IPS-20b (cell line): ENCODE results near the gene HYDIN.

Experiments
- H3K27ac ChIP-seq: one replicate; pipeline ENCODE4 v1.5.1; 2013; ENCODE audit warnings: low read length
- H3K27me3 ChIP-seq: 2 replicates; pipeline ENCODE4 v1.6.1; 2013; ENCODE audit warnings: mild to moderate bottlenecking, low read length, inconsistent platforms; ENCODE audit not compliant: insufficient read depth
- H3K36me3 ChIP-seq: 2 replicates; pipeline ENCODE4 v1.6.1; 2013; ENCODE audit warnings: low read depth, mild to moderate bottlenecking, inconsistent platforms, low read length, moderate library complexity; ENCODE audit not compliant: insufficient read depth
- H3K4me1 ChIP-seq: 2 replicates; pipeline ENCODE4 v1.6.1; 2013; ENCODE audit warnings: mild to moderate bottlenecking, control low read depth, inconsistent platforms, low read length, moderate library complexity; ENCODE audit not compliant: insufficient read depth
- H3K4me3 ChIP-seq: 2 replicates; pipeline ENCODE4 v1.5.1; 2013; ENCODE audit warnings: mild to moderate bottlenecking, low read length, inconsistent platforms
- H3K9ac ChIP-seq: 2 replicates; pipeline ENCODE4 v1.6.1; 2013; ENCODE audit warnings: low read depth, mild to moderate bottlenecking, inconsistent platforms, low read length, moderate library complexity
- H3K9me3 ChIP-seq: 2 replicates; pipeline ENCODE4 v1.6.1; 2013; ENCODE audit warnings: mild to moderate bottlenecking, low read depth, low read length, inconsistent platforms; ENCODE audit not compliant: insufficient read depth

HYDIN gene

DNA sequence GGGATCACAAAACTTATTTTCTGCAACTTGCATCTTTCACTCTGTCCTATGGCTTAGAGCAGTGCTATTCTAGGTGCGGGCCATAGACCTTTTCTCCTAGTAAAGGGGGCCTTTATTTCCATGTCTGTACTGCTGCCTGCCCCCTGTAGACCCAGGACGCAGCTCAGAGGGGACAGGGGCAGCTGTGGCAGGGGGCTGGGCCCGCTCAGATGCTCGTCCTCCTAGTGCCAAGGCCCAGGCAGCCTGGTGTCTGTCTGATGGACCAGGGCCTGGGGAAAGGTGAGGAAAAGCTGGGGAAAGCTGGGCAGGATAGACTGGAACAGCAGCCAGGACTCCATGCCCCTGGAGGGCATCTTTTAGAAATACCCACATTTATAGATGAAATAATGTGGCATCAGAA, 455.1 kb downstream of the HYDIN start:
- no peaks in the 10 kb centered on the region for H3K4me1 ChIP-seq
- no peaks in the 10 kb centered on the region for H3K27me3 ChIP-seq
- no peak overlapping the region for H3K27ac ChIP-seq
- H3K36me3 ChIP-seq: peaks cover 64% of the 10 kb centered on the region
- H3K9me3 ChIP-seq: no peaks in the 10 kb centered on the region
- no peak overlapping the region for H3K9ac ChIP-seq
- H3K4me3 ChIP-seq: no peak overlapping the region

DNA sequence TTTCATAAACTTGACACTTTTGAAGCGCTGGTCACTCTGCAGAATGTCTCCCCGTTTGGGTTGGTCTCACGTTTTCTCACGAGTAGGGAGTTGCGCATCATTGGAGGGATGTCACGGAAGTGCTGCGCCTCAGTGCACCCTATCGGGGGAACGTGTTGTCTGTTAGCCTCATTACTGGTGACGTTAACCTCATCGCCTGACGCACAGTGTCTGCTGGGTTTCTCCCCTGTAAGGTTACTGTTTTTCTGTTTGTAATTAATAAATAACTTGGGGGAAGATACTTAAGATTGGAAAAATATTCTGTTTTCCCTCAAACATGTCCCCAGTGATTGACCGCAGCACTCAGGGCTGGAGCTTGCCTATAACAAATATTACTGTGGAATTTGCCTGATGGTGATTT, 456.3 kb downstream of the HYDIN start:
- H3K9me3 ChIP-seq: no peaks in the 10 kb centered on the region
- no peak overlapping the region for H3K4me3 ChIP-seq
- no peaks in the 10 kb centered on the region for H3K27me3 ChIP-seq
- H3K4me1 ChIP-seq: no peaks in the 10 kb centered on the region
- H3K27ac ChIP-seq: no peak overlapping the region
- peaks cover 63% of the 10 kb centered on the region for H3K36me3 ChIP-seq
- no peak overlapping the region for H3K9ac ChIP-seq

DNA sequence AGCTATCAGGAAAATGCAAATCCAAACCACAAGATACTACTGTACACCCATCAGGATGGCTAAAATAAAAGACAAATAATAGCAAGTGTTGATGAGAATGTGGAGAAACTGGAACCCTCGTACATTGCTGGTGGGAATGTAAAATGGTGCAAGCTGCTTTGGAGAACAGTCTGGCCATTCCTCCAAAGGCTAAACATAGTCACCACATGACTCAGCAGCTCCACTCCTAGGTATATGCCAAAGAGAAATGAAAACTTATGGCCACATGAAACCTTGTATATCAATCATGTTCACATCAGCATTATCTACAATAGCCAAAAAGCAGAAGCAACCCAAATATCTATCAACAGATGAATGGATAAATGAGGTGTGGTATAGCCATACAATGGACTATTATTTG, 458.0 kb downstream of the HYDIN start:
- Histone ChIP-seq H3K9ac (no peak overlapping the region), H3K27ac (no peak overlapping the region), H3K4me3 (no peak overlapping the region), H3K4me1 (no peaks in the 10 kb centered on the region), H3K36me3 (peaks cover 59% of the 10 kb centered on the region), H3K27me3 (no peaks in the 10 kb centered on the region), H3K9me3 (no peaks in the 10 kb centered on the region)

DNA sequence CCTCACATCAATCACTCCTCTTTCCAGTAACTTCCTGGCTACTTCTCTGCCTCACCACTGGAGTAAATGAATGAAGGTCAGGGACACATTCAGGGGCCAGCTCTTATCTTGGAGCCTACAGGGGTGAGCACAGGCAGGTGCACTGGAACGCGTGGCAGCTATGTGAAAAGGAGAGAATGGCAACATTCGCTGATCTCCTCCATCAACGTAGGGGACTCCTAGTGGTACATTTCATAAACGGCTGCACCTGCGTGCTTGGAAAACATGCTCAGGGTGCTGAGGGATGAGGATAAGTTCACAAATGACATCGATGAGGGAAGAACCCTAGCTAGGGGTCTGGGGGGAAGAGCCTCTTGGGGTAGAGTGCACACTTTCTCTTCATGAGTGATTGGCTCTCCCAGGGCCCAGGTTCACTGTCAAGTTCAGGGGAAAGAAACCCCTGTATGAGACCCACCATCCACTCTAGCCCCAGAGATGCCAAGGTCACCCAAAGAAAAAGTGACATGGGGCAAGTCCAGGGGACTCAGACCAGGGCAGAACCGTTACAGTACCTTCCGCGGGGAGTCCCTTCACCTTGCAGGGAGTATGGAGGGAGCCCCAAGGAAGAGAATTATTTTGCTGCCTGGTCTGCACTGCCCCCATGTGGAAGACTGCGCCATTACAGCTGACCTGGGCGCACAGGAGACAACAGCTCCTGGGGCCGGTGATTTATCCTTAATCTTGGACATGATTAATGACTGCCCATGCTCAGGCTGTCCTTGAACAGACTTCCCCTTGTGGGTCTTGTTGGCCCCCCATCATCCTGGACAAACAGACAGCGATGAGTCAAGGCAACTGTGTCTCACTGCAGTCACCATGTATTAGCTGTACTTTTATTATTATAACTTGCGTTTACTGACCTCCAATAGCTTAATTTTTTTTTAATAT, 459.6 kb downstream of the HYDIN start:
- H3K4me3 ChIP-seq: no peak overlapping the region
- no peak overlapping the region for H3K27ac ChIP-seq
- H3K4me1 ChIP-seq: no peaks in the 10 kb centered on the region
- no peaks in the 10 kb centered on the region for H3K9me3 ChIP-seq
- no peak overlapping the region for H3K9ac ChIP-seq
- no peaks in the 10 kb centered on the region for H3K27me3 ChIP-seq
- H3K36me3 ChIP-seq: peaks cover 62% of the 10 kb centered on the region

DNA sequence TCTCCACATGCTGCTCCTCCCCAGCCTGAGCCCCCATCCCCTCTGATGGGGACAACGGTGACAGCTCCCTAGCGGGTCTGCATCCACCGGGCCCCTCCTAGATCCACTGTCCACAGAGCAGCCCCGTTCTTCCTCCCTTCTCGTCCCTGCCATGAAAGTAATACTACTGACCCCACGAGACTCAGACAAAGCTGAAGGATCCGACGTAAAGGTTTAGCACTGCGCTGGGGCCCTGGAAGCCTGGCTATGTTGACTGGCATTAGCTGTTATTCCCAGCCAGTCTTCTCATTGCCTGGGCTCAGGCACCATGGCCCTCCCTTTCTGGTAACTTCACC, 460.3 kb downstream of the HYDIN start:
- H3K9ac ChIP-seq: no peak overlapping the region
- H3K27me3 ChIP-seq: no peaks in the 10 kb centered on the region
- H3K4me3 ChIP-seq: no peak overlapping the region
- no peak overlapping the region for H3K27ac ChIP-seq
- peaks cover 60% of the 10 kb centered on the region for H3K36me3 ChIP-seq
- no peaks in the 10 kb centered on the region for H3K4me1 ChIP-seq
- H3K9me3 ChIP-seq: no peaks in the 10 kb centered on the region

DNA sequence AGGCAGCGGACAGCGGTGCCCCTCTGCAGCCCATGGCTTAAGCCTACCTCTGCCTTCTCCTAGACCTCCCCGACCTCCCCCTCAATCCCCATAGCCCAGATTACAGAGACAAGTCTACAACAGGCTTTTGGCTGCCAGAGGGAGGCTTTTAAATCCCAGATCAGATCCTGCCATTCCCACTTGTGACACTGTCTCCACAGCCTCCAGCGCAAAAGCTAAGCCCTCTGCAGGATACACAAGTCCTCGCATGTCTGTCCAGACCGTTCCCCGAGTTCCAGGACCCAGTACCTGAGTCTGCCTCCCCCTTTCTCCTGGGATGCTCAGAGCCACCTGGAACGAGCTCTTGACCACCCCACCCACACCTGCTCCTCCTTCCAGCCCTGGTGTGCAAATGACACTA, 460.8 kb downstream of the HYDIN start:
- Histone ChIP-seq H3K4me1 (no peaks in the 10 kb centered on the region), H3K4me3 (no peak overlapping the region), H3K36me3 (peaks cover 60% of the 10 kb centered on the region), H3K9me3 (no peaks in the 10 kb centered on the region), H3K27ac (no peak overlapping the region), H3K9ac (no peak overlapping the region), H3K27me3 (no peaks in the 10 kb centered on the region)

DNA sequence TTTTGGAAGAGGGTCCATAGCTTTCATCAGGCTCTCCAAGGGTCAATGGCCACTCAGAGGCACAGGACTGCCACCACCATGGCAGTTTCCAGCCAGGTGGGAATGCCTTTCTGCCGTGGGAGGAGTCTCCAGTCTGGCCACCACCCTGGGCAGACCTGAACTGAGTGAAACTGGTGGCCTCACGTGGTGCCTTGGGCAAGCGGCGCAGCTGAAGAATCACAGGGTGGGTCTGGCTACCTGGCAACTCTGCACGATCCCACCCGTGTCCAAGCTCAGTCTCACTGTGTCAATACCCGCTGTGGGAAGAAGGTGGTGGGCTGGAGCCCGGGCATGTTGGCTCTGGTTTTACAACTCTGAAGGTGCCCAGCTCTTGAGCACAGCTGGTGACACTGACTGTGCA, 461.4 kb downstream of the HYDIN start:
- no peak overlapping the region for H3K27ac ChIP-seq
- peaks cover 62% of the 10 kb centered on the region for H3K36me3 ChIP-seq
- no peak overlapping the region for H3K4me3 ChIP-seq
- no peaks in the 10 kb centered on the region for H3K9me3 ChIP-seq
- no peaks in the 10 kb centered on the region for H3K4me1 ChIP-seq
- H3K9ac ChIP-seq: no peak overlapping the region
- H3K27me3 ChIP-seq: no peaks in the 10 kb centered on the region

DNA sequence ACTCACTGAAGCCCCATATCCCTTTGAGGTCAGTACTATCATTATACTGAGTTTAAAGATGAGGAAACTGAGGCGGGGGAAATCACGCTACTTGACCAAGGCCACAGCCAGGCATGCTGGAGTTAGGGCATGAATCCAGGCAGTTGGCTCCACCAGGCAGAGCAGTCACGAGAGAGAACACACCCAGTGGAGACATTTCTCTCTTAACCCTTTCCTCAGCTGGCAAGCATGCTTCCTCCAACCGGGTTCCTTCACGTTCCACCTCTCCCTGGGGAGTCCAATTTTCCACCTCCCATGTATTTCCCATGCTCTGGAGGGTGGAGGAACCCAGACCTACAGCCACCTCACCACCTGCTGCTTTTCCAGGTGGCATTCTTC, 462.3 kb downstream of the HYDIN start:
- Histone ChIP-seq H3K4me3 (no peak overlapping the region), H3K36me3 (peaks cover 58% of the 10 kb centered on the region), H3K27ac (no peak overlapping the region), H3K9ac (no peak overlapping the region), H3K27me3 (no peaks in the 10 kb centered on the region), H3K4me1 (no peaks in the 10 kb centered on the region), H3K9me3 (no peaks in the 10 kb centered on the region)

DNA sequence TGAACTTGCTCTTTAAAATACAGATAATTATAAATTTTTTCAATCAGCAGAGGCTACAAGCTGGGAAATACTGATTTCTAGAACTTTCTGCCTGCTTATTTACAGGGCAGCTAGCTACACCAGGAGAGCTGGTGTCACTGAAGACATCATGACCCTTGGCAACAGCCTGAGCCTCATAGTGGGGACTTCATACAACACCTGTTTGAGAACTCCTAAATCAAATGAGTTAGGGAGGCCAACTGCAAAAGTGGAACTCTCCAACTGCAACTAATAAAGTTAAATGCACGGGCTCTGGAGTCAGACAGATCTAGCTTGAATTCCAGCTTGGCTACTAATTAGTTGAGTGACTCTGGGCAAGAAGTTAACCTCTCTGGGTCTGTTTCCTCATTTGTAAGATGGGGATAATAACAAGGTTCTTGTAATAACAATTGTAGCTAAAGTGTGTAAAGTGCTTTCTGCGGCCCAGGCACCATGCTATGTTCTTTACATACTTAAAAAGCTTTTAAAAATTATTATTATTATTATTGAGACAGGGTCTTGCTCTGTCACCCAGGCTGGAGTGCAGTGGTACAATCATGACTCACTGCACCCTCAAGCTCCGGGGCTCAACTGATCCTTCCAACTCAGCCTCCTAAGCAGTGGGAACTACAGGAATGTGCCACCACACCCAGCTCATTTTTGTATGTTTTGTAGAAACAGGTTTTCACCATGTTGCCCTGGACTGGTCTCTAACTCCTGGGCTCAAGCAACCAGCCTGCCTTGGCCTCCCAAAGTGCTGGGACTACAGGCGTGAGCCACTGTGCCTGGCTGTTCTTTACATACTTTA, 462.9 kb downstream of the HYDIN start:
- Histone ChIP-seq H3K4me3 (no peak overlapping the region), H3K9ac (no peak overlapping the region), H3K27me3 (no peaks in the 10 kb centered on the region), H3K36me3 (peaks cover 55% of the 10 kb centered on the region), H3K9me3 (no peaks in the 10 kb centered on the region), H3K27ac (no peak overlapping the region), H3K4me1 (no peaks in the 10 kb centered on the region)

DNA sequence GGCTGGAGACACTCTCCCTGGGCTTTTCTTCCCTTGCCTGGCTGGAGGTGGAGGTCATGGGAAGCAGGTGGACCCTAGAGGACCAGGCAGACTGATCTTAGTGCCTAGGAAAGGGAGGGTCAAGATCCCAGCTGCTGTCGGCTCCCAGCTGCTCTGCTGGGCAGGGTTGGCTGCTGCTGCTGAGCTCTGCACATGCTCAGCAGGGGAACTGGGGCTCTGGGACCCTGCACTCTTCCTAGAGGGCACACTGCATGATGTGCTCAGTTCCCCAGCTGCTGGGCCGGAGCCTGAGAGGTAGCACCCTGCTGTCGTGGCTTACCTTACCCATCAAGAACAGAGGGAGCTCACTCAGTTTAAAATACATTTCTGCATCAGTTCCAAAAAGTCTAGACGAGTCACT, 463.9 kb downstream of the HYDIN start:
- H3K9me3 ChIP-seq: no peaks in the 10 kb centered on the region
- no peak overlapping the region for H3K4me3 ChIP-seq
- H3K4me1 ChIP-seq: no peaks in the 10 kb centered on the region
- H3K36me3 ChIP-seq: peaks cover 54% of the 10 kb centered on the region
- no peak overlapping the region for H3K9ac ChIP-seq
- H3K27ac ChIP-seq: no peak overlapping the region
- H3K27me3 ChIP-seq: no peaks in the 10 kb centered on the region

DNA sequence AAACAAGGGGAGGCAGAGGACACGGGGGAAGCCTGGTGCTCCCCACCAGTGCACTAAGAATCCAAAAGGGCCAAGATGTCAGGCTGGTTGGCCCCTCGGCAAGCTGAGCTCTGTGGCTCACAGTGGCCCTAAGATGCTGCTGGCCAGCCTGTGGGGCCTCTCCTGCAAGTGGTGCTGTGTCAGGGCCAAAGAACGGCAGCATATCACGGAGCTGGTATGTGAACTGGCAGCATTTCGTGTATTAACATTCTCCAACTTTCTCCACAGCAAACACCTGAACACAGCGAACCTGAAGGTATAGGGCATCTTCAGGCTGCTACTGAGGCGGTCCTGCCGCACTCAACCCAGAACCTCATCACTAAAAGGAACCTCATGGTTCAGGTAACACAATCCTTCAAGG, 464.3 kb downstream of the HYDIN start:
- H3K27ac ChIP-seq: no peak overlapping the region
- no peaks in the 10 kb centered on the region for H3K27me3 ChIP-seq
- peaks cover 54% of the 10 kb centered on the region for H3K36me3 ChIP-seq
- no peaks in the 10 kb centered on the region for H3K9me3 ChIP-seq
- no peak overlapping the region for H3K9ac ChIP-seq
- H3K4me1 ChIP-seq: no peaks in the 10 kb centered on the region
- no peak overlapping the region for H3K4me3 ChIP-seq

DNA sequence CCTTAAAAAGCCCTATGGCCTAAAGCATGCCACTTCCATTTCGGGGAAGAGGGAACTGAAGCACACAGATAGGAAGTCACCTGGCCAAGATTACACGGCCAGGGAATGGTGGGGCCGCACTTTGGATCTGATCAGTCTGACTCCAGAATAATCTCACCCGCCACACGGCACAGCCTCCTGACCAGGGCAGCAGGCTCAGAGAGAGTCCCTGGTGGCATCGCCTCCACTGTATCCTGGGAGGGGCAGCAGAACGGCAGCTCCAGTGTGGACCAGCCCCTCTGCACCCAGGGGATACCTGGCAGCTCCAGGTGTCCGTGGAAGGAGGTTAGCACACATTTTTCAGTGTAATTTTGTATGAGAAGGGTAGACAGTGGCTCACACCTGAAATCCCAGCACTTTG, 465.0 kb downstream of the HYDIN start:
- Histone ChIP-seq H3K4me1 (peaks cover under 1% of the 10 kb centered on the region; the same call in 1 of the 2 replicates), H3K9ac (no peak overlapping the region), H3K27me3 (no peaks in the 10 kb centered on the region), H3K9me3 (no peaks in the 10 kb centered on the region), H3K4me3 (no peak overlapping the region), H3K27ac (no peak overlapping the region), H3K36me3 (peaks cover 47% of the 10 kb centered on the region)
